ENCODE results near the gene SWSAP1.
A peak's percentile ranks its signal among the peaks of the same experiment; 100 is the strongest.
"Not testable (repeated sequence)": the region's sequence is repeated elsewhere in the genome, so short reads cannot be mapped to it uniquely, and the experiment has no call there.

Gene SWSAP1

GRCh38 chr19:11374433-11375142, at the start of gene SWSAP1:
Gene SWSAP1, plus strand, starts transcription at chr19:11374666. Its CDS starts 15 bp downstream, at chr19:11374681.
- peak; percentile 95 for DNase-seq (ENCODE audit: low spot score)

GRCh38 chr19:11324748-11325389, 49.6 kb upstream of the SWSAP1 start:
- DNase-seq (ENCODE audit: low spot score) = no peak

- DNase-seq (ENCODE audit: low spot score) = no peak
Observed at GRCh38 chr19:11325544-11325943, 48.9 kb upstream of the SWSAP1 start.

GRCh38 chr19:11330127-11330526, 44.3 kb upstream of the SWSAP1 start:
- DNase-seq (ENCODE audit: low spot score) = no peak

GRCh38 chr19:11331502-11331901, 43.0 kb upstream of the SWSAP1 start:
- no peak for DNase-seq (ENCODE audit: low spot score)

- no peak for DNase-seq (ENCODE audit: low spot score)
Observed at GRCh38 chr19:11332822-11333221, 41.6 kb upstream of the SWSAP1 start.

- not testable (repeated sequence) for DNase-seq (ENCODE audit: low spot score)
Observed at GRCh38 chr19:11333838-11334237, 40.6 kb upstream of the SWSAP1 start.

- DNase-seq (ENCODE audit: low spot score) = peak; percentile 6
Observed at GRCh38 chr19:11335449-11336146, 38.9 kb upstream of the SWSAP1 start.

GRCh38 chr19:11337080-11337479, 37.4 kb upstream of the SWSAP1 start:
- DNase-seq (ENCODE audit: low spot score) = no peak

- DNase-seq (ENCODE audit: low spot score) = no peak
Observed at GRCh38 chr19:11338121-11338520, 36.3 kb upstream of the SWSAP1 start.

GRCh38 chr19:11338569-11339253, 35.8 kb upstream of the SWSAP1 start:
- peak; percentile 29 for DNase-seq (ENCODE audit: low spot score)

GRCh38 chr19:11339254-11340098, 35.0 kb upstream of the SWSAP1 start, which contains the start of gene RAB3D:
Gene RAB3D, minus strand, starts transcription at chr19:11339657. Its CDS starts 2,258 bp downstream, at chr19:11337399.
- peak; percentile 99 for DNase-seq (ENCODE audit: low spot score)

- DNase-seq (ENCODE audit: low spot score) = not testable (repeated sequence)
Observed at GRCh38 chr19:11340099-11340467, 34.4 kb upstream of the SWSAP1 start.

GRCh38 chr19:11342429-11342828, 32.0 kb upstream of the SWSAP1 start:
- DNase-seq (ENCODE audit: low spot score) = no peak

GRCh38 chr19:11345122-11345803, 29.2 kb upstream of the SWSAP1 start:
- no peak for DNase-seq (ENCODE audit: low spot score)

- DNase-seq (ENCODE audit: low spot score) = peak; percentile 94
Observed at GRCh38 chr19:11346104-11346940, 28.1 kb upstream of the SWSAP1 start, which contains the start of the genes CCDC159 and TMEM205. Gene CCDC159, plus strand, starts transcription at chr19:11346519. Its CDS starts 88 bp downstream, at chr19:11346607. Gene TMEM205, minus strand, starts transcription at chr19:11346268. Its CDS starts 649 bp downstream, at chr19:11345619.

- DNase-seq (ENCODE audit: low spot score) = no peak
Observed at GRCh38 chr19:11347546-11348039, 26.9 kb upstream of the SWSAP1 start.

GRCh38 chr19:11349171-11349570, 25.3 kb upstream of the SWSAP1 start:
- DNase-seq (ENCODE audit: low spot score) = no peak

- DNase-seq (ENCODE audit: low spot score) = not testable (repeated sequence)
Observed at GRCh38 chr19:11354102-11354501, 20.4 kb upstream of the SWSAP1 start.
